ENCODE results near the gene CENPP. TPM values are rescaled to one million over a fixed set of nuclear protein-coding genes. Genes with fewer than 3 reads are reported as not detected.
A peak's percentile ranks its signal among the peaks of the same experiment; 100 is the strongest.

The CENPP gene
- total RNA-seq, 1 donor = 5.4 TPM

DNA sequence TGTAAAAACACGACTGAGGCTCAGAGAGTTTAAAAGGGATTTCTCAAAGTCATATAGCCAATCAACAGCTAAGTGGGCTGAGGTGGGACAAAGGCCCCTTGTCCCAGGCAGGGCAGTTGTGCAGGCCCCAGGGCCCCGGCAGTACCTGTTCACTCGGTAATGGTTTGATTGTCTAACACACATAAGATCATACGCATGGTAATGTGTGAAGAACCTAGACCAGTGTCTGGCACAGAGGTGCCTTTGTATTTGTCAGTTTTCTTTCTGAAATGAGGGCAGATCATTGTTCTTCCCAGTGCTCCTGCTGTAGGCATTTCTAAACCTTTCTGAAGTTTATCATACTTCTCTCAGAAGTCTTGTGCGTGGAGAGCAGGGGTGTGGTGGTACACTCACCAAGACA, 277.3 kb downstream of the CENPP start:
- Histone ChIP-seq H4K20me1 (ENCODE audit: insufficient read depth, low read length) (no peaks in the 10 kb centered on the region), H2AFZ (ENCODE audit: low read length) (no peak overlapping the region), H3K4me1 (ENCODE audit: insufficient read depth, low read length) (peaks cover 30% of the 10 kb centered on the region), H3K79me2 (ENCODE audit: insufficient read depth, low read length) (no peaks in the 10 kb centered on the region), H3K9me3 (ENCODE audit: low read depth, low read length) (no peaks in the 10 kb centered on the region), H3K36me3 (ENCODE audit: insufficient read depth, low read length) (no peaks in the 10 kb centered on the region), H3K4me3 (ENCODE audit: insufficient read depth, low read length) (no peak overlapping the region), H3K4me2 (ENCODE audit: insufficient read depth, low read length) (no peak overlapping the region), H3K27me3 (ENCODE audit: insufficient read depth, low read length) (no peaks in the 10 kb centered on the region), H3K27ac (ENCODE audit: low read depth, low read length) (no peak overlapping the region)
- TF ChIP-seq, protein P1, sequence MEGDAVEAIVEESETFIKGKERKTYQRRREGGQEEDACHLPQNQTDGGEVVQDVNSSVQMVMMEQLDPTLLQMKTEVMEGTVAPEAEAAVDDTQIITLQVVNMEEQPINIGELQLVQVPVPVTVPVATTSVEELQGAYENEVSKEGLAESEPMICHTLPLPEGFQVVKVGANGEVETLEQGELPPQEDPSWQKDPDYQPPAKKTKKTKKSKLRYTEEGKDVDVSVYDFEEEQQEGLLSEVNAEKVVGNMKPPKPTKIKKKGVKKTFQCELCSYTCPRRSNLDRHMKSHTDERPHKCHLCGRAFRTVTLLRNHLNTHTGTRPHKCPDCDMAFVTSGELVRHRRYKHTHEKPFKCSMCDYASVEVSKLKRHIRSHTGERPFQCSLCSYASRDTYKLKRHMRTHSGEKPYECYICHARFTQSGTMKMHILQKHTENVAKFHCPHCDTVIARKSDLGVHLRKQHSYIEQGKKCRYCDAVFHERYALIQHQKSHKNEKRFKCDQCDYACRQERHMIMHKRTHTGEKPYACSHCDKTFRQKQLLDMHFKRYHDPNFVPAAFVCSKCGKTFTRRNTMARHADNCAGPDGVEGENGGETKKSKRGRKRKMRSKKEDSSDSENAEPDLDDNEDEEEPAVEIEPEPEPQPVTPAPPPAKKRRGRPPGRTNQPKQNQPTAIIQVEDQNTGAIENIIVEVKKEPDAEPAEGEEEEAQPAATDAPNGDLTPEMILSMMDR (IDR thresholded peaks at IDR 0.05; ENCODE audit: extremely low read depth, low read depth, low read length) = no peak
- no peak for DNase-seq (ENCODE audit: insufficient read length, low spot score, missing footprints)

DNA sequence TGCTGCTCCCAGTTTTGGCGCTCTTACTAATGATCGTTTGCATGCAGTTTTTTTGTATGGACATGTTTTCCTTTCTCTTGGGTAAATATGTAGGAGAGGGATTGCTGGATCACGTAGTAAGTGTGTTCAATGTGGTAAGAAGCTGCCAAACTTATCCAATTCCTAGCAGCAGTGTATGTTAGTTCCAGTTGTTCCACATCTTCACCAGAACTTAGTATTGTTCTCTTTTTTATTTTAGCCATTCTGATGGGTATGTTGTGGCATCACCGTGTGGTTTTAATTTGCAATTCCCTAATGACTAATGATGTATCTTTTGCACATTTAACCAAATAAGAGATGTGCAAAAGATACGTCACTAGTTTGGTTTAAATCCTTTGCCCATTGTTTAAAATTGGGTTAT, 278.2 kb downstream of the CENPP start:
- Histone ChIP-seq H3K27me3 (ENCODE audit: insufficient read depth, low read length) (no peaks in the 10 kb centered on the region), H3K4me2 (ENCODE audit: insufficient read depth, low read length) (no peak overlapping the region), H3K4me3 (ENCODE audit: insufficient read depth, low read length) (no peak overlapping the region), H3K9me3 (ENCODE audit: low read depth, low read length) (no peaks in the 10 kb centered on the region), H4K20me1 (ENCODE audit: insufficient read depth, low read length) (no peaks in the 10 kb centered on the region), H3K79me2 (ENCODE audit: insufficient read depth, low read length) (no peaks in the 10 kb centered on the region), H3K36me3 (ENCODE audit: insufficient read depth, low read length) (no peaks in the 10 kb centered on the region), H2AFZ (ENCODE audit: low read length) (no peak overlapping the region), H3K4me1 (ENCODE audit: insufficient read depth, low read length) (peaks cover 39% of the 10 kb centered on the region), H3K27ac (ENCODE audit: low read depth, low read length) (no peak overlapping the region)
- TF ChIP-seq, protein P1 (IDR thresholded peaks at IDR 0.05; ENCODE audit: extremely low read depth, low read depth, low read length) = no peak
- DNase-seq (ENCODE audit: insufficient read length, low spot score, missing footprints) = no peak

DNA sequence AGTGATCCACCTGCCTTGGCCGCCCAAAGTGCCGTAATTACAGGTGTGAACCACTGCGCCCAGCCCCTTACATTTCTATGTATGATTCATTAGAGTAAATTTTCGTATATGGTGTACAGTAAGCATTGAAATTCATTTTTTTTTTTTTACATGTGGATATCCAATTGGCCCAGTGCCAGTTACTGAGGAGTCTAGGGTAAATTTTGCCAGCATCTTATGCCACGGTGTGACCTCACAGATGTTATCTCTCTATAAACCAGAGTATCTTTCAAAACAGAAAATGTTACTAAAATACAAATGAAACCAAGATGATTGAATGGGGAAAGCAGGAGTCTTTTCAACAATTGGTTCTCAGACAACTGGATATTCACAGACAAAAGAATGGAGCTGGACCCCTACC, 279.5 kb downstream of the CENPP start:
- H3K27ac ChIP-seq (ENCODE audit: low read depth, low read length) = no peak overlapping the region
- H3K4me2 ChIP-seq (ENCODE audit: insufficient read depth, low read length) = no peak overlapping the region
- H4K20me1 ChIP-seq (ENCODE audit: insufficient read depth, low read length) = no peaks in the 10 kb centered on the region
- no peaks in the 10 kb centered on the region for H3K79me2 ChIP-seq (ENCODE audit: insufficient read depth, low read length)
- DNase-seq (ENCODE audit: insufficient read length, low spot score, missing footprints) = no peak
- H3K9me3 ChIP-seq (ENCODE audit: low read depth, low read length) = no peaks in the 10 kb centered on the region
- H3K4me3 ChIP-seq (ENCODE audit: insufficient read depth, low read length) = no peak overlapping the region
- TF ChIP-seq, protein P1 (IDR thresholded peaks at IDR 0.05; ENCODE audit: extremely low read depth, low read depth, low read length) = no peak
- no peaks in the 10 kb centered on the region for H3K36me3 ChIP-seq (ENCODE audit: insufficient read depth, low read length)
- no peaks in the 10 kb centered on the region for H3K27me3 ChIP-seq (ENCODE audit: insufficient read depth, low read length)
- H3K4me1 ChIP-seq (ENCODE audit: insufficient read depth, low read length) = peaks cover 38% of the 10 kb centered on the region
- no peak overlapping the region for H2AFZ ChIP-seq (ENCODE audit: low read length)

DNA sequence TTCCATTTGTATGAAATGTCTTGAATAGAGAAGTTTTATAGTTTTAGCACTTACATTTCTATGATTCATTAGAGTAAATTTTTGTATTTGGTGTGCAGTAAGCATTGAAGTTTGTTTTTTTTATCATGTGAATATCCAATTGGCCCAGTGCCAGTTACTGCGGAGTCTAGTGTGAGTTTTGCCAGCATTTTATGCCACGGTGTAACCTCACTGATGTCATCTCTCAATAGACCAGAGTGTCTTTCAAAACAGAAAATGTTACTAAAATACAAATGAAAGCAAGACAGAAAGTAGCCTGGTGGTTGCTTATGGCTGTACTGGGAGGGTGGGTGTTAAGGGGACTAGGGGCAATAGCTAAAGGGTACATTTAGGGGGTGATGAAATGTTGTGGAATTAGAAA, 281.3 kb downstream of the CENPP start:
- TF ChIP-seq, protein P1 (IDR thresholded peaks at IDR 0.05; ENCODE audit: extremely low read depth, low read depth, low read length) = peak; percentile 8
- Histone ChIP-seq H4K20me1 (ENCODE audit: insufficient read depth, low read length) (no peaks in the 10 kb centered on the region), H2AFZ (ENCODE audit: low read length) (no peak overlapping the region), H3K36me3 (ENCODE audit: insufficient read depth, low read length) (peaks cover 7% of the 10 kb centered on the region), H3K4me1 (ENCODE audit: insufficient read depth, low read length) (peaks cover 24% of the 10 kb centered on the region), H3K27ac (ENCODE audit: low read depth, low read length) (peak overlapping the region; percentile 51), H3K79me2 (ENCODE audit: insufficient read depth, low read length) (no peaks in the 10 kb centered on the region), H3K4me3 (ENCODE audit: insufficient read depth, low read length) (peak overlapping the region; percentile 32), H3K9me3 (ENCODE audit: low read depth, low read length) (no peaks in the 10 kb centered on the region), H3K4me2 (ENCODE audit: insufficient read depth, low read length) (peak overlapping the region; percentile 68), H3K27me3 (ENCODE audit: insufficient read depth, low read length) (no peaks in the 10 kb centered on the region)
- DNase-seq (ENCODE audit: insufficient read length, low spot score, missing footprints) = peak; percentile 78

Measured in osteoblast (primary cell).